Right kidney (tissue), 1 donor: Measurements from ENCODE around the gene SOX6.
"Not testable (repeated sequence)": the region's sequence is repeated elsewhere in the genome, so short reads cannot be mapped to it uniquely, and the experiment has no call there.

ENCODE experiments used
- DNase-seq: peaks from one replicate; pipeline ENCODE4 v3.0.0-alpha.2; 2016

The SOX6 gene

GRCh38 chr11:16095756-16096155 lies 260.6 kb downstream of the SOX6 start:
- no peak for DNase-seq

GRCh38 chr11:16093889-16094653 lies 262.3 kb downstream of the SOX6 start:
- DNase-seq, result no peak

- DNase-seq, result no peak
Observed at GRCh38 chr11:16091862-16092261, 264.5 kb downstream of the SOX6 start.

- DNase-seq, result no peak
Observed at GRCh38 chr11:16089481-16089880, 266.9 kb downstream of the SOX6 start.

- no peak for DNase-seq
Observed at GRCh38 chr11:16088774-16089173, 267.6 kb downstream of the SOX6 start.

- no peak for DNase-seq
Observed at GRCh38 chr11:16087886-16088285, 268.5 kb downstream of the SOX6 start.

- DNase-seq, result no peak
Observed at GRCh38 chr11:16086229-16086819, 270.0 kb downstream of the SOX6 start.

GRCh38 chr11:16082095-16083055 lies 274.0 kb downstream of the SOX6 start:
- DNase-seq, result no peak

GRCh38 chr11:16081382-16082094 lies 274.8 kb downstream of the SOX6 start:
- DNase-seq, result no peak

GRCh38 chr11:16080688-16081381 lies 275.5 kb downstream of the SOX6 start:
- DNase-seq, result no peak

- no peak for DNase-seq
Observed at GRCh38 chr11:16078936-16079335, 277.4 kb downstream of the SOX6 start.

GRCh38 chr11:16070573-16070972 lies 285.8 kb downstream of the SOX6 start:
- no peak for DNase-seq

- DNase-seq, result not testable (repeated sequence)
Observed at GRCh38 chr11:16067268-16067667, 289.1 kb downstream of the SOX6 start.

GRCh38 chr11:16059332-16059731 lies 297.0 kb downstream of the SOX6 start:
- DNase-seq, result no peak

GRCh38 chr11:16058671-16059070 lies 297.7 kb downstream of the SOX6 start:
- DNase-seq, result no peak

- DNase-seq, result no peak
Observed at GRCh38 chr11:16052750-16053149, 303.6 kb downstream of the SOX6 start.

GRCh38 chr11:16049611-16050010 lies 306.7 kb downstream of the SOX6 start:
- no peak for DNase-seq

GRCh38 chr11:16047073-16047472 lies 309.3 kb downstream of the SOX6 start:
- DNase-seq, result no peak

- no peak for DNase-seq
Observed at GRCh38 chr11:16043617-16044016, 312.7 kb downstream of the SOX6 start.

GRCh38 chr11:16041207-16041606 lies 315.1 kb downstream of the SOX6 start:
- no peak for DNase-seq

GRCh38 chr11:16040151-16040550 lies 316.2 kb downstream of the SOX6 start:
- no peak for DNase-seq

- DNase-seq, result no peak
Observed at GRCh38 chr11:16037179-16037578, 319.2 kb downstream of the SOX6 start.
